MCF 10A (cell line): ENCODE measurements around the gene SYNJ1. TPM values are rescaled to one million over a fixed set of nuclear protein-coding genes. Genes with fewer than 3 reads are reported as not detected.
"Not testable (repeated sequence)": the region's sequence is repeated elsewhere in the genome, so short reads cannot be mapped to it uniquely, and the experiment has no call there.

Experiments used
- BruUV-seq: library from RNA; stranded (reverse); fragments of 400-500 nt; replicated peaks from 2 replicates; lab custom pipeline; 2021; lab: Mats Ljungman, UMichigan
- CTCF ChIA-PET: fragments of 300-600 bp; sonication (Branson Sonifier 250); formaldehyde crosslinking; extraction: SDS; loops from one replicate; lab custom pipeline; 2021; ENCODE audit warnings: antibody characterized with exemption, inconsistent platforms; lab: Yijun Ruan, JAX
- POLR2A ChIA-PET: fragments of 300-600, 350-650 bp; sonication (Branson Sonifier 250); formaldehyde crosslinking; extraction: SDS; loops from one replicate; lab custom pipeline; 2020; ENCODE audit warnings: antibody characterized with exemption, inconsistent platforms; lab: Yijun Ruan, JAX
- DNase-seq: peaks from one replicate; pipeline ENCODE4 v3.0.0-alpha.2; 2018; ENCODE audit not compliant: unreplicated experiment
- H3K27ac Mint-ChIP-seq: one replicate; pipeline ENCODE4 v1.8.0; 2022; ENCODE audit warnings: mild to moderate bottlenecking, low read depth, mixed read lengths; ENCODE audit not compliant: unreplicated experiment
- H3K27me3 Mint-ChIP-seq: one replicate; pipeline ENCODE4 v1.8.0; 2022; ENCODE audit warnings: mixed read lengths; ENCODE audit not compliant: insufficient read depth, unreplicated experiment
- H3K36me3 Mint-ChIP-seq: one replicate; pipeline ENCODE4 v1.8.0; 2022; ENCODE audit warnings: mild to moderate bottlenecking, moderate library complexity, mixed read lengths; ENCODE audit not compliant: insufficient read depth, unreplicated experiment
- H3K4me1 Mint-ChIP-seq: one replicate; pipeline ENCODE4 v1.8.0; 2022; ENCODE audit warnings: mixed read lengths; ENCODE audit not compliant: insufficient read depth, unreplicated experiment
- H3K4me3 Mint-ChIP-seq: one replicate; pipeline ENCODE4 v1.8.0; 2022; ENCODE audit warnings: mild to moderate bottlenecking, moderate library complexity, mixed read lengths; ENCODE audit not compliant: unreplicated experiment
- H3K9me3 Mint-ChIP-seq: one replicate; pipeline ENCODE4 v1.8.0; 2022; ENCODE audit warnings: mixed read lengths; ENCODE audit not compliant: unreplicated experiment
- CTCF ChIP-seq: fragments of 200-600 bp; IDR thresholded peaks from one replicate; pipeline ENCODE4 v1.8.0; 2022; ENCODE audit warnings: antibody characterized with exemption, mild to moderate bottlenecking; ENCODE audit not compliant: unreplicated experiment
- intact Hi-C: fragments of 100-400 bp; cut with micrococcal nuclease; formaldehyde crosslinking; loops from 2 replicates; pipeline ENCODE4 v1.14.1; 2022
- total RNA-seq: library from RNA; stranded (reverse); gene quantifications from 2 replicates; pipeline ENCODE4 v1.2.3, GENCODE V29; 2022

SYNJ1 gene
- total RNA-seq, 1 experiment from 2014 or later, result 9.7 TPM

- ChIA-PET CTCF (interaction anchor here (1.1 kb wide), 1 partner anchor 11 kb away, joined by 3 read pairs; no protein-coding TSS in a partner anchor), POLR2A (interaction anchor here (0.9 to 1.0 kb wide), 2 partner anchors 30 to 112 kb away, joined by 3 to 4 read pairs; partner anchors contain the start of gene CFAP298)
- intact Hi-C loops, result no loop called here
- Mint-ChIP-seq H3K36me3 (peaks cover 36% of the 10 kb centered on the region), H3K4me3 (no peak overlapping the region), H3K27ac (no peak overlapping the region), H3K4me1 (no peaks in the 10 kb centered on the region), H3K27me3 (no peaks in the 10 kb centered on the region), H3K9me3 (no peaks in the 10 kb centered on the region)
- BruUV-seq, result no TSS peak
- TF ChIP-seq CTCF, result no peak
- DNase-seq, result no peak
Measured at GRCh38 chr21:32641710-32642698, 85.8 kb downstream of the SYNJ1 start.

DNA sequence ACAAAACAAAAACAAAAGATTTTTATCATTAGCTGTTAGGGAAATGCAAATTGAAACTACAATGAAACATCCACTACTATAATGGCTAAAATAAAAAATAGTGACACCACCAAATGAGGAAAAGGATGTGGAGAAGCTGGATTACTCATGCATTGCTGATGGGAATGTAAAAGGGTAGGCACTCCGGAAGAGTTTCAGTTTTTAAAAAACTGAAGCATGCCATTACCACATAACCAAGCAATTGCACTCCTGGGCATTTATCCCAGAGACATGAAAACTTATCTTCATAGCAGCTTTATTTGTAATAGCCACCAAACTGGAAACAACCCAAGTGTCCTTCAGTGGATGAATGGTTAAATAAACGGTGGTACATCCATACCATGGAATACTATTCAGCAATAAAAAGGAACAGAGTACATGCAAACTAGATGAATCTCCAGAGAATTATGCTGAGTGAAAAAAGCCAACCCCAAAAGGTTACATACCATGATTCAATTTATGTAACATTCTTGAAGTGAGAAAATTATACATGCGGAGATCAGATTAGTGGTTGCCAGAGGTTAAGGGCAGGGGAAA, 101.1 kb downstream of the SYNJ1 start:
- Mint-ChIP-seq H3K9me3 (no peaks in the 10 kb centered on the region), H3K4me1 (peaks cover 7% of the 10 kb centered on the region), H3K36me3 (peaks cover 10% of the 10 kb centered on the region), H3K27me3 (peaks cover 4% of the 10 kb centered on the region), H3K4me3 (no peak overlapping the region), H3K27ac (no peak overlapping the region)
- ChIA-PET POLR2A (interaction anchor here (1.1 kb wide), 1 partner anchor 9 kb away, joined by 3 read pairs; no protein-coding TSS in a partner anchor), CTCF (no interaction called here)
- no peak for TF ChIP-seq CTCF
- no TSS peak for BruUV-seq
- DNase-seq, result peak; percentile 1
- intact Hi-C loops, result no loop called here

- BruUV-seq, intact Hi-C loops, CTCF ChIA-PET, H3K9me3 Mint-ChIP-seq, H3K27ac Mint-ChIP-seq, H3K4me1 Mint-ChIP-seq, DNase-seq, H3K4me3 Mint-ChIP-seq, POLR2A ChIA-PET, H3K36me3 Mint-ChIP-seq: not testable (repeated sequence)
- H3K27me3 Mint-ChIP-seq, result peaks cover 76% of the 10 kb centered on the region
Measured at GRCh38 chr21:32618218-32618617, 109.6 kb downstream of the SYNJ1 start.

DNA sequence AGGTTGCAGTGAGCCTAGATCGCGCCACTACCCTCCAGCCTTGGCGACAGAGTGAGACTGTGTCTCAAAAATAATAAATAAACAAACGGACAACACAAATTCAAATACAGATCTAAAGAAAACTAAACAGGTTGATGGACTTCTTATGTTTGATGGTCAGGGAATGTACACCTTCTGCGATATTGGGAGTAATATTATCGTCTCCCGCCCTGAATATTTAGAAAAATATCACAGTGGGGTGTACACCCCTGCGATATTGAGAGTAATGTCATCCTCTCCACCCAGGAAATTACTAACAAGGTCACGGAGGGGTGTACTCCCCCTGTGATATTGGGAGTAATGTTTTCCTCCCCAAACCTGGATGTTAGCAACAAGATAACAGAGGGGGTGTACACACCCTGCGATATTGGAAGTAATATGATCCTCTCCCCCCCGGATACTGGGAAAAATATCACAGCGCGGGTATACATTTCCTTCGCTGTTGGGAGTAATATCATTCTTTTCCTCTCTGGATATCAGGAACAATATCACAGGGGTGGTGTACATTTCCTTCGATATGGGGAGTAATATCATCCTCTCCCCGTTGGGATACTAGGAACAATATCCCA, 114.3 kb downstream of the SYNJ1 start:
- ChIA-PET POLR2A (interaction anchor here (0.6 to 3.4 kb wide), 12 partner anchors 12 to 241 kb away, joined by 3 to 24 read pairs (median 6); partner anchors contain the start of genes EVA1C, PAXBP1, SYNJ1 and URB1), CTCF (interaction anchor here (0.7 to 5.2 kb wide), 3 partner anchors 12 to 1994 kb away, joined by 3 to 28 read pairs (median 5); no protein-coding TSS in a partner anchor)
- no peaks in the 10 kb centered on the region for H3K4me1 Mint-ChIP-seq
- no TSS peak for BruUV-seq
- peak overlapping the region; percentile 90 for H3K4me3 Mint-ChIP-seq
- intact Hi-C loops, result loop anchor here (2.0 kb wide), 1 partner anchor 115 kb away; the partner anchor contains the start of gene SYNJ1
- no peak for DNase-seq
- no peaks in the 10 kb centered on the region for H3K9me3 Mint-ChIP-seq
- H3K27ac Mint-ChIP-seq, result peak overlapping the region; percentile 99
- peaks cover 40% of the 10 kb centered on the region for H3K27me3 Mint-ChIP-seq
- TF ChIP-seq CTCF, result no peak
- H3K36me3 Mint-ChIP-seq, result peaks cover 17% of the 10 kb centered on the region
